Stomach smooth muscle (tissue), 2 donors: ENCODE data around the gene SMYD3.

Experiments
- H3K27ac ChIP-seq: one replicate; pipeline ENCODE4 v1.7.0; 2013; ENCODE audit warnings: mild to moderate bottlenecking, low read length, inconsistent platforms
- H3K27me3 ChIP-seq, 2 donors: one replicate each; pipeline ENCODE4 v1.7.0; 2013; ENCODE audit warnings: low read length in 2 of 2; ENCODE audit not compliant: insufficient read depth in 2 of 2, control insufficient read depth in 1 of 2
- H3K36me3 ChIP-seq, 2 donors: one replicate each; pipeline ENCODE4 v1.7.0; 2013; ENCODE audit warnings: low read length in 2 of 2; ENCODE audit not compliant: control insufficient read depth in 2 of 2, insufficient read depth in 2 of 2
- H3K4me1 ChIP-seq: one replicate; pipeline ENCODE4 v1.7.0; 2013; ENCODE audit warnings: low read length; ENCODE audit not compliant: control insufficient read depth, insufficient read depth
- H3K4me3 ChIP-seq, 2 donors: one replicate each; pipeline ENCODE4 v1.7.0; 2013; ENCODE audit warnings: low read length in 2 of 2
- H3K9ac ChIP-seq, 2 donors: one replicate each; pipeline ENCODE4 v1.7.0; 2013; ENCODE audit warnings: low read length in 2 of 2, mild to moderate bottlenecking in 1 of 2
- H3K9me3 ChIP-seq, 2 donors: one replicate each; pipeline ENCODE4 v1.7.0; 2013; ENCODE audit warnings: low read length in 2 of 2; ENCODE audit not compliant: control insufficient read depth in 2 of 2
- donor health status: healthy.
- donor health status: Pancreatic carcinoma.

Gene SMYD3

GRCh38 chr1:246275036-246275435, 232.0 kb downstream of the SMYD3 start:
- H3K4me1 ChIP-seq, result no peaks in the 10 kb centered on the region
- no peak overlapping the region for H3K4me3 ChIP-seq
- no peaks in the 10 kb centered on the region for H3K9me3 ChIP-seq
- no peaks in the 10 kb centered on the region for H3K36me3 ChIP-seq
- H3K9ac ChIP-seq, result no peak overlapping the region
- H3K27ac ChIP-seq, result no peak overlapping the region
- no peaks in the 10 kb centered on the region for H3K27me3 ChIP-seq

- Histone ChIP-seq H3K9ac (no peak overlapping the region), H3K4me3 (no peak overlapping the region), H3K27ac (no peak overlapping the region), H3K27me3 (no peaks in the 10 kb centered on the region), H3K9me3 (no peaks in the 10 kb centered on the region), H3K4me1 (no peaks in the 10 kb centered on the region), H3K36me3 (no peaks in the 10 kb centered on the region)
Observed at GRCh38 chr1:246274186-246274585, 232.9 kb downstream of the SMYD3 start.

- Histone ChIP-seq H3K4me3 (no peak overlapping the region), H3K9me3 (no peaks in the 10 kb centered on the region), H3K4me1 (no peaks in the 10 kb centered on the region), H3K27me3 (no peaks in the 10 kb centered on the region), H3K36me3 (no peaks in the 10 kb centered on the region), H3K9ac (no peak overlapping the region), H3K27ac (no peak overlapping the region)
Observed at GRCh38 chr1:246271516-246271915, 235.6 kb downstream of the SMYD3 start.

GRCh38 chr1:246270236-246270635, 236.8 kb downstream of the SMYD3 start:
- no peak overlapping the region for H3K27ac ChIP-seq
- no peaks in the 10 kb centered on the region for H3K9me3 ChIP-seq
- no peaks in the 10 kb centered on the region for H3K36me3 ChIP-seq
- H3K4me1 ChIP-seq, result no peaks in the 10 kb centered on the region
- no peak overlapping the region for H3K4me3 ChIP-seq
- H3K27me3 ChIP-seq, result no peaks in the 10 kb centered on the region
- H3K9ac ChIP-seq, result no peak overlapping the region

- no peak overlapping the region for H3K9ac ChIP-seq
- no peaks in the 10 kb centered on the region for H3K4me1 ChIP-seq
- H3K27ac ChIP-seq, result no peak overlapping the region
- H3K27me3 ChIP-seq, result no peaks in the 10 kb centered on the region
- no peaks in the 10 kb centered on the region for H3K9me3 ChIP-seq
- no peak overlapping the region for H3K4me3 ChIP-seq
- no peaks in the 10 kb centered on the region for H3K36me3 ChIP-seq
Observed at GRCh38 chr1:246269466-246269865, 237.6 kb downstream of the SMYD3 start.

GRCh38 chr1:246267896-246268295, 239.2 kb downstream of the SMYD3 start:
- Histone ChIP-seq H3K4me1 (no peaks in the 10 kb centered on the region), H3K9ac (no peak overlapping the region), H3K27ac (no peak overlapping the region), H3K36me3 (no peaks in the 10 kb centered on the region), H3K27me3 (no peaks in the 10 kb centered on the region), H3K4me3 (no peak overlapping the region), H3K9me3 (no peaks in the 10 kb centered on the region)

GRCh38 chr1:246267426-246267825, 239.7 kb downstream of the SMYD3 start:
- no peaks in the 10 kb centered on the region for H3K27me3 ChIP-seq
- H3K27ac ChIP-seq, result no peak overlapping the region
- no peaks in the 10 kb centered on the region for H3K36me3 ChIP-seq
- no peak overlapping the region for H3K4me3 ChIP-seq
- no peaks in the 10 kb centered on the region for H3K9me3 ChIP-seq
- H3K4me1 ChIP-seq, result no peaks in the 10 kb centered on the region
- no peak overlapping the region for H3K9ac ChIP-seq

- H3K9me3 ChIP-seq, result no peaks in the 10 kb centered on the region
- H3K4me1 ChIP-seq, result no peaks in the 10 kb centered on the region
- H3K27me3 ChIP-seq, result no peaks in the 10 kb centered on the region
- H3K27ac ChIP-seq, result no peak overlapping the region
- H3K9ac ChIP-seq, result no peak overlapping the region
- no peaks in the 10 kb centered on the region for H3K36me3 ChIP-seq
- no peak overlapping the region for H3K4me3 ChIP-seq
Observed at GRCh38 chr1:246265481-246265880, 241.6 kb downstream of the SMYD3 start.

GRCh38 chr1:246262281-246262680, 244.8 kb downstream of the SMYD3 start:
- Histone ChIP-seq H3K4me1 (no peaks in the 10 kb centered on the region), H3K9ac (no peak overlapping the region), H3K4me3 (no peak overlapping the region), H3K9me3 (no peaks in the 10 kb centered on the region), H3K27me3 (no peaks in the 10 kb centered on the region), H3K36me3 (no peaks in the 10 kb centered on the region), H3K27ac (no peak overlapping the region)

- Histone ChIP-seq H3K27me3 (no peaks in the 10 kb centered on the region), H3K9ac (no peak overlapping the region), H3K4me1 (no peaks in the 10 kb centered on the region), H3K36me3 (no peaks in the 10 kb centered on the region), H3K4me3 (no peak overlapping the region), H3K9me3 (no peaks in the 10 kb centered on the region), H3K27ac (no peak overlapping the region)
Observed at GRCh38 chr1:246261639-246262038, 245.4 kb downstream of the SMYD3 start.

GRCh38 chr1:246258250-246258649, 248.8 kb downstream of the SMYD3 start:
- no peaks in the 10 kb centered on the region for H3K4me1 ChIP-seq
- no peak overlapping the region for H3K27ac ChIP-seq
- no peaks in the 10 kb centered on the region for H3K36me3 ChIP-seq
- no peak overlapping the region for H3K9ac ChIP-seq
- H3K4me3 ChIP-seq, result no peak overlapping the region
- no peaks in the 10 kb centered on the region for H3K27me3 ChIP-seq
- H3K9me3 ChIP-seq, result no peaks in the 10 kb centered on the region

- Histone ChIP-seq H3K27me3 (no peaks in the 10 kb centered on the region), H3K4me1 (no peaks in the 10 kb centered on the region), H3K9ac (no peak overlapping the region), H3K36me3 (no peaks in the 10 kb centered on the region), H3K27ac (no peak overlapping the region), H3K9me3 (no peaks in the 10 kb centered on the region), H3K4me3 (no peak overlapping the region)
Observed at GRCh38 chr1:246255773-246256172, 251.3 kb downstream of the SMYD3 start.
